GM21825 (cell line): Measurements from ENCODE around the gene ABCG4.
"Not testable (repeated sequence)": the region's sequence is repeated elsewhere in the genome, so short reads cannot be mapped to it uniquely, and the experiment has no call there.

ENCODE experiments used
- ATAC-seq: cut with Tn5 transposase; IDR thresholded peaks from one replicate; pipeline ENCODE4 v1.9.1; 2021; ENCODE audit warnings: mild to moderate bottlenecking, moderate library complexity; ENCODE audit not compliant: unreplicated experiment

The ABCG4 gene

GRCh38 chr11:119115484-119116234 lies 33.2 kb upstream of the ABCG4 start:
- no peak for ATAC-seq

- no peak for ATAC-seq
Observed at GRCh38 chr11:119116235-119116594, 32.6 kb upstream of the ABCG4 start.

DNA sequence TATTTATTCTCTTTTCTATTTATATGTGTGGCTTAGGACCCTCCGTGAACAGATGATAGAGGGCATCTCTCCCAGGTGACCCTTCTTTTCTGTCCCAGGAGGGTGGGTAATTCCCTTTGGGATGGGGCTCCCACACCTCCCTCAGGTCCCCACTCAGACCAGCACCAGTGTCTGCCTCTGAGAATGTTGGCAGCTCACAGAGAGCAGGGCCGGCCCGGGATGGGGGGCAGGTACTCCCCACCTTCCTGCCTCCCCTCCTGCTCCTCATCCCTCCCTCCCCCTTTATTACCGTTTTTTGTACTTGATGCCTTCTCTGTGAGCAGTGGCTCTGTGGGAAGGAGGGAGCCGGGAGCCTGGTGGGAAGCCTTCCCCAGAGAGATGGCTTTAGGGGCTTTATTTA lies 32.3 kb upstream of the ABCG4 start:
- no peak for ATAC-seq

- ATAC-seq, result no peak
Observed at GRCh38 chr11:119117004-119117706, 31.7 kb upstream of the ABCG4 start.

GRCh38 chr11:119118227-119118626 lies 30.6 kb upstream of the ABCG4 start:
- ATAC-seq, result no peak

GRCh38 chr11:119118946-119119345 lies 29.9 kb upstream of the ABCG4 start:
- no peak for ATAC-seq

DNA sequence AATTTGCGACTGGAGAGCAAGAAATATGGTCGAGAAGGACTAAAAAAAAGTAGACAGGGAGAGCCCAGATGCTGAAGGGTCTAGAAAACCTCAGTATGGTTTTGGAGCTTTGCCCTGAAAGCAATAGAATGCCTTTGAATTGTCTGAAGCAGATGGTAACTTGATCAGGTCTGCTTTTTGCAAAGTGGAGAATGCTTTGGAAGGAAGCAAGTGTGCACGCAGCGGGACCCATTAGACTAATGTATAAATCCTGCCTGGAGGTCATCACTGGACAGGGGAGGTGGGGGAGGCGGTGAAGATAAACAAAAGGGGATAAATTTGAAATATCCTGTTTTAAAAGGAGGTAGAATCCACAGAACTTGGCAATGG lies 28.2 kb upstream of the ABCG4 start:
- no peak for ATAC-seq

DNA sequence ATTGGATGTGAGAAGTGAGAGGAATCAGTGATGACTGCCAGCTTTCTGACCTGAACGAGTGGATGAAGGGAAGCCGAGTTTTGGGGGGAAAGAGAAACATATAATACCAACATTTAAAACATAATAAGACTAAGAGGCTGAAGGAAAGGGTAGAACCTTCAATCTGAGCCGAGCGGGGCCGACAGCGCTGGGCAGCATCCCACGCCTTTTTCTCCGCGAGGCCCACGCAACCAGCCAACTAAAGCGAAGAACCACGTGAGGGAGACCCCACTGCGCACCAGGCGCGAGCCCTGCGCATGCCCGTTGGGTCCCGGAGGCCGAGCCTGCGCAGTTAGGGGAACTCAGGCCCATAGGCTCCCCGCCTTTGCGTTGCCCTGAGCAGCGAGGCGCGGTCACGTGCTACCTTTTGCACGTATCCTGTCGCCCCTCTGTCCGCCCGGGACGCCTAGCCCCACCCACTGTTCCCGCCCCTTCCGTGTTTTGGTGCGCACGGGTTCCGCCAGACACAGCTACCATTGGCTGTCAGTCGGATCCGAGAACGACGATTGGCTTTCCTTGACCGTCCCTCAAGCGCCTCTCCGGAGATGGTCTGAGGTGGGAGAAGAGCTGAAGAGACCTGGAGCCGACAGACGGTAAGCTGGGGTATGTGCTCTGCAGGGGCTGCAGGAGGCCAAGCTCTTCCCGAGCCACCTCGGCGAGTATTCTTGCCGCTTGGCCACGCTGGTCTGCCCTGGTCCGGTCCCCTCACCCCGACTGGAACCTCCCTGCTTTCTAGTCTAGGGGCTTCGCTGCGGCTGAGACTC lies 27.6 kb upstream of the ABCG4 start, which contains the start of gene HINFP:
TSS of gene HINFP (plus strand) at position 573 of the 803 bp plus-strand sequence. CDS start 5,365 bp downstream, outside the sequence.
- peak; percentile 96 for ATAC-seq

DNA sequence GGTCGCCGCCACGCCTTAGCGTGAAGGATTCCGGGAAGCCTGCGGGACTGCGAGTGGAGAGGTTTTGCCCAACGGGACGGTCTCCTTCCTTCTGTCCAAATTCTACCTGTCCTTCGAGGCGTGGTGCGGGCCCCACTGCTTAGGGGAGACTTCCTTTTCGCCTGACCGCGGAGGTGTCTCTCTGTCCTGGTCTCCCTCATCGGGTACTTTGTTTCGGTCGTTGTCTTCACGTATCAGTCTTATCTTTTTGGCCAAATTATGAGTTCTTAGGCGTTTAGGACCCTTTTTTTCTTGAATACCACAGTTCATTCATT lies 27.1 kb upstream of the ABCG4 start:
- no peak for ATAC-seq

DNA sequence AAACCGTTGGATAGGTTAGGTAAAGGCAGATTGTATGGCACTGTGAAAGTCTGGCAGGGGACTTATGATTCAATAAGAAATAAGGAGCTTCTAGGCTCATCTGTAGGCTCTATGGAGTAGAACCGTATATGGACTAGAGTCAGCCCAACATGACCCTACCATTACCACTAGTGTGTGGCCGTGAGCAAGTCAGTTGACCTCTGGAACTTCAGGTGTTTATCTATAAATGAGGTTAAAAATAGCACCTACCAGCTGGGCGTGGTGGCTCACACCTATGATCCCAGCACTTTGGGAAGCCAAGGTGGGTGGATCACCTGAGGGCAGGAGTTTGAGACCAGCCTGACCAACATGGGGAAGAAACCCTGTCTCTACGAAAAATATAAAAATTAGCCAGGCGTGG lies 23.0 kb upstream of the ABCG4 start:
- no peak for ATAC-seq

GRCh38 chr11:119126675-119127268 lies 22.1 kb upstream of the ABCG4 start:
- ATAC-seq, result no peak

DNA sequence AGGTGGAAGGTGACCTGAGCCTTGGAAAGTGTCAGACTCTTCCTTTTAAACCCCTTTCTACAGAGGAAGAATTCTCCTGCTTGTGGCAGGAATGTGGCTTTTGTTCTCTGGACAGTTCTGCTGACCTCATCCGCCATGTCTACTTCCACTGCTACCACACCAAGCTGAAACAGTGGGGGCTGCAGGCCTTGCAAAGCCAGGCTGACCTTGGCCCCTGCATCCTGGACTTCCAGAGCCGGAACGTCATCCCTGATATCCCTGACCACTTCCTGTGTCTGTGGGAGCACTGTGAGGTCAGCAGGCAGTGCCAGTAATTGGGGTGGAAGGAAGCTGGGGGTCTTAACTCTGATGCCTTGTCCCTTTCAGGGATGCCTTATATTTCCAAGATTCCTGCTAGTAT lies 18.2 kb upstream of the ABCG4 start:
- ATAC-seq, result no peak

- no peak for ATAC-seq
Observed at GRCh38 chr11:119134389-119134978, 14.4 kb upstream of the ABCG4 start.

DNA sequence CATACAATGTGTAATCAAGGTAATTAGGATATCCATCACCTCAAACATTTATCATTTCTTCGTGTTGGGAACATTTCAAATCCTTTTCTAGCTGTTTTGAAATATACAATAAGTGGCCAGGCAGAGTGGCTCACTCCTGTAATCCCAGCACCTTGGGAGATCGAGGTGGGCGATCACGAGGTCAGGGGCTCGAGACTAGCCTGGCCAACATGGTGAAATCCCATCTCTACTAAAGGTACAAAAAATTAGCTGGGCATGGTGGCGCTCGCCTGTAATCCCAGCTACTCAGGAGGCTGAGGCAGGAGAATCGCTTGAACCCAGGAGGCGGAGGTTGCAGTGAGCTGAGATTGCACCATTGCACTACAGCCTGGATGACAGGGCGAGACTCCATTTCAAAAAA lies 9.6 kb upstream of the ABCG4 start:
- not testable (repeated sequence) for ATAC-seq

GRCh38 chr11:119144825-119145486 lies 3.9 kb upstream of the ABCG4 start:
- no peak for ATAC-seq

GRCh38 chr11:119145551-119145950 lies 3.3 kb upstream of the ABCG4 start:
- no peak for ATAC-seq

DNA sequence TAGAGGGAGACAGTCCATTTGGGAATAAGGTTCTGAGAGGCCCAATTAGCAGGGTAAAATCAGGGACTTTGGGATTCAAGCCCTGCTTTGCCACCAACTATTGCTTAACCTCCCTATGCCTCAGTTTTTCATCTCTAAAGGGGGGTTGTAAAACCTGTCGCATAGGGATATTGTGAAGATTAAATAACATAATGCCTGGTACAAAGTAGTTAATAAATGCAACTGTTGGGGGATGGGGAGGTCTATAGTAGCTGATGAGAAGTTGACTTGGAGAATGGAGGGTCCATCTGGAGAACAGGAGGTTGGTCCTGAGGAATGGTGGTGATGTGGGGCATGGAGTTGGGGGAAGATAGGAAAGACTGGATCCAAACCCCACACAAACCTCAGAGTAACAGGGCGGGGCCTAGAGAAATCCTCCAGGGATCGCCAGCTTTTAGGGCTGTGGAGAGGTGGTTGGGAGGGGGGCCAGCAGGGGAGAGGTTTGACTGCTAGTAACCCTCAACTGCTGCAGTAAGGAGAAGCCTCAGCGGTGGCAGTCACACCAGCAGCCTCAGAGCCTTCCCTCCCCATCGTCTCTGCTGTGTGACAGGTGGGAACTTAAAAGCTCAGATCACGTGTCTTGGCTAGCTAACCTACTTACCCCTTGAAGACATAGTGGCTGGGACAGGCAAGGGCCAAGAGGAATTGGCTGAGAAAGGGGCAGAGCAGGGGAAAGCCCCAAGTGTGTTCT lies 1.1 kb upstream of the ABCG4 start:
- no peak for ATAC-seq

- ATAC-seq, result no peak
Observed at GRCh38 chr11:119148720-119149017, 183 bp upstream of the ABCG4 start.

GRCh38 chr11:119149786-119150275 lies 979 bp downstream of the ABCG4 start:
- no peak for ATAC-seq

DNA sequence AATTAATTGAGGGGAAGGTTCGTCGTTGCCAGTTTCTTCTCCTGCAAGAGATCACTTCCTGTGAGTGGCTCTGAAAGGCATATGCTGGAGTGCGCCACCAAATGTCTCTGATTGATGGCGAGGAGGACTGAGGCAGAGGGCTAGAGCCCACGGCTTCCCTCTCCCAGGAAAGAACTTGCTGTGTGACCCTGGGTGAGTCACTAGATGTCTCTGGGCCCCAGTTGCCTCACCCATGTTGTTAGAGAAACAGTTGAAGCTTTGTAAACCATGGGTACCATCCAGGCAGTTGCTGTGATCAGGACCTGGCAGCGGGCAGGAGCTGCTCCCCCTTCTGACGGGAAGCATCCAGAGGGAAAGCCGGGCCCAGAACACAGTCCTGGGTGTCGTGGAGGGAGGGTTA lies 3.2 kb downstream of the ABCG4 start:
- no peak for ATAC-seq
